ENCODE data around the gene ABCA7.

ABCA7 gene

DNA sequence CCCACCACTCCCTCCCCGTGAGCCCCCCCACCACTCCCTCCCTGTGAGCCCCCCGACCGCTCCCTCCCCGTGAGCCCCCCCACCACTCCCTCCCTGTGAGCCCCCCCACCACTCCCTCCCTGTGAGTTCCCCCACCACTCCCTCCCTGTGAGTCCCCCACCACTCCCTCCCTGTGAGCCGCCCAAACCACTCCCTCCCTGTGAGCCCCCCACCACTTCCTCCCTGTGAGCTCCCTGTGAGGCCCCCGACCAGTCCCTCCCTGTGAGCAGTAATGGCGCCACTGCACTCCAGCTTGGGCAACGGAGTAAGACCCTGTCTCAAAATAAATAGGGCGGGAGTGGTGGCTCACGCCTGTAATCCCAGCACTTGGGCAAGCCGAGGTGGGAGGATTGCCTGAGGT lies 9.9 kb downstream of the ABCA7 start:
- no peak for DNase-seq (ENCODE audit: low read depth)
- H3K4me3 ChIP-seq (ENCODE audit: low read length) = no peak overlapping the region
- TF ChIP-seq, protein P1, sequence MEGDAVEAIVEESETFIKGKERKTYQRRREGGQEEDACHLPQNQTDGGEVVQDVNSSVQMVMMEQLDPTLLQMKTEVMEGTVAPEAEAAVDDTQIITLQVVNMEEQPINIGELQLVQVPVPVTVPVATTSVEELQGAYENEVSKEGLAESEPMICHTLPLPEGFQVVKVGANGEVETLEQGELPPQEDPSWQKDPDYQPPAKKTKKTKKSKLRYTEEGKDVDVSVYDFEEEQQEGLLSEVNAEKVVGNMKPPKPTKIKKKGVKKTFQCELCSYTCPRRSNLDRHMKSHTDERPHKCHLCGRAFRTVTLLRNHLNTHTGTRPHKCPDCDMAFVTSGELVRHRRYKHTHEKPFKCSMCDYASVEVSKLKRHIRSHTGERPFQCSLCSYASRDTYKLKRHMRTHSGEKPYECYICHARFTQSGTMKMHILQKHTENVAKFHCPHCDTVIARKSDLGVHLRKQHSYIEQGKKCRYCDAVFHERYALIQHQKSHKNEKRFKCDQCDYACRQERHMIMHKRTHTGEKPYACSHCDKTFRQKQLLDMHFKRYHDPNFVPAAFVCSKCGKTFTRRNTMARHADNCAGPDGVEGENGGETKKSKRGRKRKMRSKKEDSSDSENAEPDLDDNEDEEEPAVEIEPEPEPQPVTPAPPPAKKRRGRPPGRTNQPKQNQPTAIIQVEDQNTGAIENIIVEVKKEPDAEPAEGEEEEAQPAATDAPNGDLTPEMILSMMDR (IDR thresholded peaks at IDR 0.05; ENCODE audit: insufficient read depth, low read depth, low read length, missing control alignments) = no peak

- TF ChIP-seq, protein P1 (IDR thresholded peaks at IDR 0.05; ENCODE audit: insufficient read depth, low read depth, low read length, missing control alignments) = no peak
- DNase-seq (ENCODE audit: low read depth) = no peak
- H3K4me3 ChIP-seq (ENCODE audit: low read length) = no peak overlapping the region
Measured at GRCh38 chr19:1050989-1051788, 11.3 kb downstream of the ABCA7 start.

- no peak for DNase-seq (ENCODE audit: low read depth)
- TF ChIP-seq, protein P1 (IDR thresholded peaks at IDR 0.05; ENCODE audit: insufficient read depth, low read depth, low read length, missing control alignments) = no peak
- no peak overlapping the region for H3K4me3 ChIP-seq (ENCODE audit: low read length)
Measured at GRCh38 chr19:1051791-1052190, 11.9 kb downstream of the ABCA7 start.

- no peak for DNase-seq (ENCODE audit: low read depth)
- no peak overlapping the region for H3K4me3 ChIP-seq (ENCODE audit: low read length)
- TF ChIP-seq, protein P1 (IDR thresholded peaks at IDR 0.05; ENCODE audit: insufficient read depth, low read depth, low read length, missing control alignments) = no peak
Measured at GRCh38 chr19:1052349-1052975, 12.6 kb downstream of the ABCA7 start.

DNA sequence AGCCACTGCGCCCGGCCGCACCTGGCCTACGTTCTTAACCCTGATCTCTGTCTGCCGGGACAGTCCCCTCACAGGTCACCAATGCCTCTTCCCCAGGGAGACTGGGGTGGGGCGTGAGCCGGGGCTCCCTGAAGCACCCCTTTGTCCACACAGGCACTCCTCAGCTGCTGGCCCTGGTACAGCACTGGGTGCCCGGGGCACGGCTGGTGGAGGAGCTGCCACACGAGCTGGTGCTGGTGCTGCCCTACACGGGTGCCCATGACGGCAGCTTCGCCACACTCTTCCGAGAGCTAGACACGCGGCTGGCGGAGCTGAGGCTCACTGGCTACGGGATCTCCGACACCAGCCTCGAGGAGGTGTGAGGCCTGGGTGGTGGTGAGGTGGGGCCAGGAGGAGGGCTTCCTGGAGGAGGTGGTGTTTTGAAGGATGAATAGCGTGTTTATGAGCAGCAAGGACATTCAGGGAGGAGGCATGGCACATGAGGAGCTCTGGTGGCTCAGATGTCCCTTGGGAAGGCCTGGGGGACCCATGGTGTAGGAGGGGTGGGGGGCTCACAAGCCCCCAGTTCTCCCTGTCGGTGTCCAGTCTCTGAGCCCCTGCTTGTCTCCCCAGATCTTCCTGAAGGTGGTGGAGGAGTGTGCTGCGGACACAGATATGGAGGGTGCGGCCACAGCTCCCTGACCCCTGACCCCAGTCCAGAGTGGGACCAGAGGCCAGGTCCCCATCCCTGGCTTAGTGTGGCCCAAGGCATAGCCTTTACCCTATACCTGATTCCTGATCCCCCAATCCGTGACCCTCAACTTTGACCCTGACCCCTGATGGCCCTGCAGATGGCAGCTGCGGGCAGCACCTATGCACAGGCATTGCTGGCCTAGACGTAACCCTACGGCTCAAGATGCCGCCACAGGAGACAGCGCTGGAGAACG lies 13.5 kb downstream of the ABCA7 start:
- DNase-seq (ENCODE audit: low read depth) = no peak
- TF ChIP-seq, protein P1 (IDR thresholded peaks at IDR 0.05; ENCODE audit: insufficient read depth, low read depth, low read length, missing control alignments) = no peak
- no peak overlapping the region for H3K4me3 ChIP-seq (ENCODE audit: low read length)

- TF ChIP-seq, protein P1 (IDR thresholded peaks at IDR 0.05; ENCODE audit: insufficient read depth, low read depth, low read length, missing control alignments) = no peak
- H3K4me3 ChIP-seq (ENCODE audit: low read length) = no peak overlapping the region
- no peak for DNase-seq (ENCODE audit: low read depth)
Measured at GRCh38 chr19:1054102-1055027, 14.5 kb downstream of the ABCA7 start.
